Endothelial cell of umbilical vein (primary cell): ENCODE data around the gene POMC. TPM values are rescaled to one million over a fixed set of nuclear protein-coding genes. Genes with fewer than 3 reads are reported as not detected.

Experiments used
- BruUV-seq: library from RNA; stranded (reverse); fragments of 400-500 nt; replicated peaks from 2 replicates; lab custom pipeline; 2021; lab: Mats Ljungman, UMichigan
- CTCF ChIA-PET: fragments of 300-600, 350-600 bp; sonication (Branson Sonifier 250); formaldehyde crosslinking; loops from one replicate; lab custom pipeline; 2021; ENCODE audit warnings: antibody characterized with exemption, inconsistent platforms; lab: Charles Lee
- POLR2A ChIA-PET: fragments of 300-600, 350-600 bp; sonication (Branson Sonifier 250); formaldehyde crosslinking; loops from one replicate; lab custom pipeline; 2021; ENCODE audit warnings: antibody characterized with exemption, inconsistent platforms; lab: Charles Lee
- DNase-seq: peaks from one replicate; pipeline ENCODE4 v3.0.0-alpha.2; 2011; ENCODE audit warnings: low read depth, low spot score
- FAIRE-seq: peaks from 2 replicates; lab custom pipeline; 2011; peaks lifted over from hg19 to GRCh38; lab: Jason Lieb, UNC
- H2AFZ ChIP-seq: 2 replicates; pipeline ENCODE4 v1.6.0; 2012; ENCODE audit warnings: low read depth, low read length, control low read depth, inconsistent platforms
- H3K27ac ChIP-seq: 2 replicates; pipeline ENCODE4 v1.5.1; 2011; ENCODE audit warnings: low read depth, mild to moderate bottlenecking, control low read depth, low read length, moderate library complexity; ENCODE audit not compliant: insufficient read depth
- H3K27me3 ChIP-seq, 2 experiments: 2 replicates each; pipeline versions ENCODE4 v1.6.0 to v1.6.1; 2011; ENCODE audit warnings: low read length in 2 of 2, mixed read lengths in 1 of 2; ENCODE audit not compliant: control insufficient read depth in 2 of 2, insufficient read depth in 2 of 2
- H3K36me3 ChIP-seq, 2 experiments: 2 replicates in 1 of 2; 3 replicates in 1 of 2; pipeline ENCODE4 v1.5.1; 2011; ENCODE audit warnings: low read length in 2 of 2, mild to moderate bottlenecking in 1 of 2, moderate library complexity in 1 of 2; ENCODE audit not compliant: control insufficient read depth in 2 of 2, insufficient read depth in 2 of 2; ENCODE audit errors: extremely low read depth in 1 of 2
- H3K4me1 ChIP-seq: 3 replicates; pipeline ENCODE4 v1.5.1; 2011; ENCODE audit warnings: mild to moderate bottlenecking, low read length; ENCODE audit not compliant: control insufficient read depth, insufficient read depth; ENCODE audit errors: extremely low read depth
- H3K4me2 ChIP-seq: 2 replicates; pipeline ENCODE4 v1.6.1; 2011; ENCODE audit warnings: low read length, control low read depth, mixed read lengths; ENCODE audit not compliant: insufficient read depth
- H3K4me3 ChIP-seq, 3 experiments: fragments of 200-600 bp in 1 of 3; sonication (generic), shearing (Covaris generic) in 1 of 3; replicated peaks in 1 of 3; 2 replicates each; pipeline ENCODE4 v1.5.1; 2011 to 2016; ENCODE audit warnings: control low read depth in 3 of 3, low read length in 3 of 3, mild to moderate bottlenecking in 2 of 3, inconsistent platforms in 1 of 3, low read depth in 1 of 3, moderate library complexity in 1 of 3; ENCODE audit not compliant: insufficient read depth in 1 of 3
- H3K79me2 ChIP-seq: 2 replicates; pipeline ENCODE4 v1.6.0; 2012; ENCODE audit warnings: low read length, inconsistent platforms; ENCODE audit not compliant: control insufficient read depth, insufficient read depth
- H3K9ac ChIP-seq: replicated peaks from 2 replicates; pipeline ENCODE3; 2011; ENCODE audit warnings: low read length, control low read depth; ENCODE audit not compliant: insufficient read depth; ENCODE audit errors: extremely low read depth
- H3K9me1 ChIP-seq: replicated peaks from 3 replicates; pipeline ENCODE4 v1.6.0; 2011; ENCODE audit warnings: mild to moderate bottlenecking, low read length; ENCODE audit not compliant: control insufficient read depth, insufficient read depth; ENCODE audit errors: extremely low read depth
- H3K9me3 ChIP-seq: replicated peaks from 2 replicates; pipeline ENCODE4 v1.5.1; 2012; ENCODE audit warnings: low read length, inconsistent platforms; ENCODE audit not compliant: control insufficient read depth, insufficient read depth
- H4K20me1 ChIP-seq: replicated peaks from 2 replicates; pipeline ENCODE3; 2011; ENCODE audit warnings: mild to moderate bottlenecking, low read length; ENCODE audit not compliant: control insufficient read depth, insufficient read depth; ENCODE audit errors: extremely low read depth
- EZH2 ChIP-seq: IDR thresholded peaks from 2 replicates; pipeline ENCODE4 v1.6.1; 2012; ENCODE audit warnings: borderline replicate concordance, low read depth, mild to moderate bottlenecking, moderate library complexity, low read length, inconsistent platforms; ENCODE audit not compliant: severe bottlenecking
- FOS ChIP-seq: IDR thresholded peaks from 2 replicates; pipeline ENCODE4 v1.6.1; 2011; ENCODE audit warnings: mild to moderate bottlenecking, low read length, moderate library complexity, borderline replicate concordance; ENCODE audit not compliant: insufficient read depth
- JUN ChIP-seq: IDR thresholded peaks from 2 replicates; pipeline ENCODE4 v1.6.1; 2011; ENCODE audit warnings: borderline replicate concordance, low read depth; ENCODE audit not compliant: insufficient read length, insufficient read depth
- POLR2AphosphoS5 ChIP-seq: IDR thresholded peaks from 2 replicates; pipeline ENCODE4 v1.6.1; 2012; ENCODE audit warnings: low read depth, mild to moderate bottlenecking, control low read depth, low read length, moderate library complexity; ENCODE audit not compliant: insufficient read depth
- dilution Hi-C: fragments of 300-500 bp; cut with MboI; formaldehyde crosslinking; loops from one replicate; pipeline ENCODE4 v1.15.0; 2019; ENCODE audit warnings: low sequenced_read_pairs; ENCODE audit not compliant: extremely low pct_ligation_motif_present
- intact Hi-C: fragments of 100-400 bp; cut with micrococcal nuclease; formaldehyde crosslinking; loops from one replicate; pipeline ENCODE4 v1.10.0; 2022
- polyA plus RNA-seq, 4 experiments: library from polyadenylated mRNA; depleted of rRNA in 3 of 4; stranded (reverse) in 3 of 4; unstranded in 1 of 4; fragments of >200 nt; gene quantifications; 2 replicates each; pipeline versions ENCODE4 v1.2.1 to v1.2.3, GENCODE V29; 2011 to 2012; ENCODE audit warnings: missing spikeins in 1 of 4
- total RNA-seq: library from RNA; stranded (reverse); gene quantifications from 2 replicates; pipeline ENCODE4 v1.2.3, GENCODE V29; 2021
- TF ChIP-seq, protein P1 (sequence below), 2 donors: IDR thresholded peaks; 1 replicate in 1 of 2; 2 replicates in 1 of 2; pipeline ENCODE4 v1.5.1; 2011; ENCODE audit warnings: low read length in 2 of 2, mild to moderate bottlenecking in 2 of 2, moderate library complexity in 2 of 2, control low read depth in 1 of 2, inconsistent platforms in 1 of 2, low read depth in 1 of 2; ENCODE audit not compliant: insufficient read depth in 1 of 2; ENCODE audit errors: extremely low read depth in 1 of 2

Gene POMC
- total and polyA plus RNA-seq, 2 donors (not counting 3 experiments of a cell fraction or from before 2014, with no cell fraction given), result 2.4 to 2.7 TPM

DNA sequence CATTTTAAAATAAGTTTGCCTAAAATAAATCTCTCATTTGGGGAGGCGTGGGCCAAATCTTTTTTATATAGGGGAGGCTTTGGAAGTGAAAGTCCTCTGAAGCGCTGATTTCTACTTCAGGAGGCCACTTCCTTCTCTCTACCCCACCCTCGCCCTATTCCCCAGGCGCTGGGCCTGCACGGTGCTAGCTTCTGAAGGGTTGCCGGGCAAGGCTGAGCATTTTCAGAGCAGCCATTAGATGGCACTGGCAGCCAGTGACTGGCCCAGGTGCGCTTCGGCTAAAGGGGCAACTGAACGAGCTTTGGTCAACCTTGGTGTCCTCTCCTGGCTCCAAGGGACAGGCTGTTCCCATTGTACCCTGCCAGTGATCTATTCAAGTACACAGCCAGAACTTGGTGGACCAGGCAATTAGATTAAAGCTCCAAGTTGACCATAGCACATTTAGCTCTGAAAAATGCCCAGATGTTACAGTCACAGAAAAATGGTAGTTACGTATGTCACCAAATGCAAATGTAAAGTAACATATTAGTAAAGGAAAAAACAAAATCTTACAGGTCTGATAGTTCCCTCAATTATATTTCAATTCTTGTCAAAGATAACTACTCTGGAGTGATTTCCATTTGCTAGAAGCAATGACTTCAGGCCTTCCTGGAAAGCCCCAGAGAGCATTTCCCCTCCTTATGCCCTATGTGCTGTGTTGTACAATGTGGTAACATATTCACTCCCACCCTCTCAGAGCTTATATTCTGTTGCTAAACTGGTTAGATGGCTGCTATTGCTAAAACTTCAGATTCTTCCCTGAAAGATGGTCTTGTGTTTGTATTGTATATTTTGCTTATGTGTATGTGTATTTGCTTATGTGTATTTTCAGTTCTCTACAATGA is 2.1 kb downstream of the POMC start:
- no peaks in the 10 kb centered on the region for H3K9me3 ChIP-seq
- POLR2A ChIA-PET, result no interaction called here
- no peak overlapping the region for H2AFZ ChIP-seq
- no peaks in the 10 kb centered on the region for H3K36me3 ChIP-seq
- no peak for FAIRE-seq
- CTCF ChIA-PET, result interaction anchor here (0.6 to 2.8 kb wide), 6 partner anchors 9 to 528 kb away, joined by 3 to 19 read pairs (median 3); no protein-coding TSS in a partner anchor
- no peaks in the 10 kb centered on the region for H3K79me2 ChIP-seq
- H4K20me1 ChIP-seq, result no peaks in the 10 kb centered on the region
- peaks cover 2% of the 10 kb centered on the region for H3K4me1 ChIP-seq
- H3K27ac ChIP-seq, result no peak overlapping the region
- BruUV-seq, result no TSS peak
- H3K4me2 ChIP-seq, result no peak overlapping the region
- no peak for DNase-seq
- no peak overlapping the region for H3K4me3 ChIP-seq
- H3K9ac ChIP-seq, result no peak overlapping the region
- H3K9me1 ChIP-seq, result no peaks in the 10 kb centered on the region
- peaks cover 67 to 71% of the 10 kb centered on the region in 2 experiments for H3K27me3 ChIP-seq
- TF ChIP-seq FOS, result no peak
- TF ChIP-seq, protein P1, sequence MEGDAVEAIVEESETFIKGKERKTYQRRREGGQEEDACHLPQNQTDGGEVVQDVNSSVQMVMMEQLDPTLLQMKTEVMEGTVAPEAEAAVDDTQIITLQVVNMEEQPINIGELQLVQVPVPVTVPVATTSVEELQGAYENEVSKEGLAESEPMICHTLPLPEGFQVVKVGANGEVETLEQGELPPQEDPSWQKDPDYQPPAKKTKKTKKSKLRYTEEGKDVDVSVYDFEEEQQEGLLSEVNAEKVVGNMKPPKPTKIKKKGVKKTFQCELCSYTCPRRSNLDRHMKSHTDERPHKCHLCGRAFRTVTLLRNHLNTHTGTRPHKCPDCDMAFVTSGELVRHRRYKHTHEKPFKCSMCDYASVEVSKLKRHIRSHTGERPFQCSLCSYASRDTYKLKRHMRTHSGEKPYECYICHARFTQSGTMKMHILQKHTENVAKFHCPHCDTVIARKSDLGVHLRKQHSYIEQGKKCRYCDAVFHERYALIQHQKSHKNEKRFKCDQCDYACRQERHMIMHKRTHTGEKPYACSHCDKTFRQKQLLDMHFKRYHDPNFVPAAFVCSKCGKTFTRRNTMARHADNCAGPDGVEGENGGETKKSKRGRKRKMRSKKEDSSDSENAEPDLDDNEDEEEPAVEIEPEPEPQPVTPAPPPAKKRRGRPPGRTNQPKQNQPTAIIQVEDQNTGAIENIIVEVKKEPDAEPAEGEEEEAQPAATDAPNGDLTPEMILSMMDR (IDR thresholded peaks at IDR 0.05; ENCODE audit: extremely low read depth in 1 of 2, insufficient read depth in 1 of 2, low read depth in 1 of 2, low read length in 2 of 2), result peak in 1 of 2 donors; percentile 4
- TF ChIP-seq JUN, result no peak
- no peak for TF ChIP-seq POLR2AphosphoS5
- no peak for TF ChIP-seq EZH2
- intact Hi-C loops, result no loop called here
- dilution Hi-C loops, result no loop called here
